Measurements from ENCODE around the gene SLC25A26.

The SLC25A26 gene

DNA sequence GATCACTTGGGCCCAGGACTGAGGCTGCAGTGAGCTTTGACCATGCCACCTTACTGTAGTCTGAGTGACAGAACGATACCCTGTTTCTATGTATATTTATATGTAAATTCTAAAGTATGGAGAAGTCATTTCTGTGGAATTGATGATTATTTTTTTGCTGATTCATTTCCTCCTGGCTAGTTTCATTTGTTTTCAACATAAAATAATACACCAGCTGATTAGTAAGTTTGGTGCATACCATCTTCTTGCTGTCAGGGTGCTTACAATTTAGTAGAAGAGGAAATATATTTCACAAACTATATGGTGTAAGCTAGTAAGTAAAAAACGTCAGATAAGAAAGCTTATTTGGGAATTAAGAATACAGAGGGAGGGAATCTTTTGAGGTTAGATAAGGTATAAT is 36.0 kb downstream of the SLC25A26 start:
- Histone ChIP-seq H3K9me3 (ENCODE audit: insufficient read depth, low read length) (no peaks in the 10 kb centered on the region), H3K36me3 (ENCODE audit: insufficient read depth, insufficient read length, low read length) (no peaks in the 10 kb centered on the region), H3K27me3 (ENCODE audit: insufficient read depth, insufficient read length) (no peaks in the 10 kb centered on the region), H3K4me3 (ENCODE audit: insufficient read length, low read depth) (no peak overlapping the region), H3K4me1 (ENCODE audit: insufficient read depth, insufficient read length) (no peaks in the 10 kb centered on the region), H3K9ac (ENCODE audit: insufficient read length, low read depth) (no peak overlapping the region)
- DNase-seq (ENCODE audit: low read depth, low spot score), result no peak
- TF ChIP-seq YY1 (IDR thresholded peaks at IDR 0.05; ENCODE audit: insufficient read depth, insufficient read length) (no peak), ZNF274 (IDR thresholded peaks at IDR 0.05; ENCODE audit: low read depth, low read length) (no peak), SUZ12 (IDR thresholded peaks at IDR 0.05; ENCODE audit: extremely low read depth, insufficient read depth, insufficient read length) (no peak)

GRCh38 chr3:66259566-66260255 is 38.9 kb downstream of the SLC25A26 start:
- no peaks in the 10 kb centered on the region for H3K9me3 ChIP-seq (ENCODE audit: insufficient read depth, low read length)
- peaks cover 2% of the 10 kb centered on the region for H3K36me3 ChIP-seq (ENCODE audit: insufficient read depth, insufficient read length, low read length)
- H3K27me3 ChIP-seq (ENCODE audit: insufficient read depth, insufficient read length), result no peaks in the 10 kb centered on the region
- no peak overlapping the region for H3K9ac ChIP-seq (ENCODE audit: insufficient read length, low read depth)
- H3K4me3 ChIP-seq (ENCODE audit: insufficient read length, low read depth), result no peak overlapping the region
- no peak for DNase-seq (ENCODE audit: low read depth, low spot score)
- TF ChIP-seq YY1 (IDR thresholded peaks at IDR 0.05; ENCODE audit: insufficient read depth, insufficient read length) (no peak), SUZ12 (IDR thresholded peaks at IDR 0.05; ENCODE audit: extremely low read depth, insufficient read depth, insufficient read length) (no peak)
- H3K4me1 ChIP-seq (ENCODE audit: insufficient read depth, insufficient read length), result no peaks in the 10 kb centered on the region

DNA sequence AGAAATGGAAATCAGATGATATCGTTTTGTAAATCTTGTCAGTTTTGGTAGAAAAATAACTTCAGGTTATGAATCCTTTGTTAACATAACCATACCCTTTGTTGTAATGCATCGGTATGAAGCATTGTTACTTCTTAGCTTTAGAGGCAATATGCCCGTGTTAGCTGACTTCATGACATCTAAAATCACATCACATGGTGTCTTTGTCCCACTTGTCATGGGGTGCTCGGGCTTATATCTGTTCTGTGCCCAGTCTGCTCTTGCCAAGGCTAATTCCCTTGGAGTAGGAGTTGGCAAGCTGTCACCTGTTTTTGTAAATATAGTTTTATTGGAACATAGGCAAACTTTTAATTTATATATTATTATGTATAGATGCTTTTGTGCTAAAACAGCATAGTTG is 39.6 kb downstream of the SLC25A26 start:
- TF ChIP-seq YY1 (IDR thresholded peaks at IDR 0.05; ENCODE audit: insufficient read depth, insufficient read length) (no peak), SUZ12 (IDR thresholded peaks at IDR 0.05; ENCODE audit: extremely low read depth, insufficient read depth, insufficient read length) (no peak), ZNF274 (IDR thresholded peaks at IDR 0.05; ENCODE audit: low read depth, low read length) (no peak)
- H3K9ac ChIP-seq (ENCODE audit: insufficient read length, low read depth), result no peak overlapping the region
- no peak for DNase-seq (ENCODE audit: low read depth, low spot score)
- H3K36me3 ChIP-seq (ENCODE audit: insufficient read depth, insufficient read length, low read length), result peaks cover 2% of the 10 kb centered on the region
- H3K4me3 ChIP-seq (ENCODE audit: insufficient read length, low read depth), result no peak overlapping the region
- no peaks in the 10 kb centered on the region for H3K4me1 ChIP-seq (ENCODE audit: insufficient read depth, insufficient read length)
- no peaks in the 10 kb centered on the region for H3K9me3 ChIP-seq (ENCODE audit: insufficient read depth, low read length)
- H3K27me3 ChIP-seq (ENCODE audit: insufficient read depth, insufficient read length), result no peaks in the 10 kb centered on the region

- Histone ChIP-seq H3K4me3 (ENCODE audit: insufficient read length, low read depth) (no peak overlapping the region), H3K9me3 (ENCODE audit: insufficient read depth, low read length) (no peaks in the 10 kb centered on the region), H3K27me3 (ENCODE audit: insufficient read depth, insufficient read length) (no peaks in the 10 kb centered on the region), H3K4me1 (ENCODE audit: insufficient read depth, insufficient read length) (no peaks in the 10 kb centered on the region), H3K9ac (ENCODE audit: insufficient read length, low read depth) (no peak overlapping the region), H3K36me3 (ENCODE audit: insufficient read depth, insufficient read length, low read length) (peaks cover 2% of the 10 kb centered on the region)
- no peak for TF ChIP-seq SUZ12 (IDR thresholded peaks at IDR 0.05; ENCODE audit: extremely low read depth, insufficient read depth, insufficient read length)
- TF ChIP-seq YY1 (IDR thresholded peaks at IDR 0.05; ENCODE audit: insufficient read depth, insufficient read length), result no peak
- no peak for TF ChIP-seq ZNF274 (IDR thresholded peaks at IDR 0.05; ENCODE audit: low read depth, low read length)
- DNase-seq (ENCODE audit: low read depth, low spot score), result no peak
These were observed 40.6 kb downstream of the SLC25A26 start for GRCh38 chr3:66261355-66261754.

DNA sequence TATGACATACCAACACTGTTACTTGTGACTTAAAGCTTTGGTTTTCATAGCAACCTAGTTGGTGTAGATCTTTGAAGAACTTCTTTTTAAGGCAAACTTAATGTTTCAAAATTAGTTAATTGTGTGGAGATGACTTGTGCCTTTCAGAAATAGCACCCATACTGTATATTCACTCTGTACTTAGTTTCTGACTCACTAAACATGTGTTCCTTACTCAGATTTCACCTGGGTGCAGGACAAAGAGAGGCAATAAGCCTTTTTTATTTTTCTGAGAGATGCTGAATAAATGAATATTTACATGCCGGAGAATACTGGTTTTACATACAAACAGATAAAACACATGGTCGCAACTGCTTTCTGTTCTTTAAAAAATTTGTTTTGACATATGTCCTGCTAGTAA is 44.8 kb downstream of the SLC25A26 start:
- H3K27me3 ChIP-seq (ENCODE audit: insufficient read depth, insufficient read length), result no peaks in the 10 kb centered on the region
- no peak for TF ChIP-seq SUZ12 (IDR thresholded peaks at IDR 0.05; ENCODE audit: extremely low read depth, insufficient read depth, insufficient read length)
- TF ChIP-seq YY1 (IDR thresholded peaks at IDR 0.05; ENCODE audit: insufficient read depth, insufficient read length), result no peak
- TF ChIP-seq ZNF274 (IDR thresholded peaks at IDR 0.05; ENCODE audit: low read depth, low read length), result no peak
- peaks cover 2% of the 10 kb centered on the region for H3K36me3 ChIP-seq (ENCODE audit: insufficient read depth, insufficient read length, low read length)
- no peaks in the 10 kb centered on the region for H3K4me1 ChIP-seq (ENCODE audit: insufficient read depth, insufficient read length)
- H3K9ac ChIP-seq (ENCODE audit: insufficient read length, low read depth), result no peak overlapping the region
- DNase-seq (ENCODE audit: low read depth, low spot score), result no peak
- H3K4me3 ChIP-seq (ENCODE audit: insufficient read length, low read depth), result no peak overlapping the region
- no peaks in the 10 kb centered on the region for H3K9me3 ChIP-seq (ENCODE audit: insufficient read depth, low read length)

DNA sequence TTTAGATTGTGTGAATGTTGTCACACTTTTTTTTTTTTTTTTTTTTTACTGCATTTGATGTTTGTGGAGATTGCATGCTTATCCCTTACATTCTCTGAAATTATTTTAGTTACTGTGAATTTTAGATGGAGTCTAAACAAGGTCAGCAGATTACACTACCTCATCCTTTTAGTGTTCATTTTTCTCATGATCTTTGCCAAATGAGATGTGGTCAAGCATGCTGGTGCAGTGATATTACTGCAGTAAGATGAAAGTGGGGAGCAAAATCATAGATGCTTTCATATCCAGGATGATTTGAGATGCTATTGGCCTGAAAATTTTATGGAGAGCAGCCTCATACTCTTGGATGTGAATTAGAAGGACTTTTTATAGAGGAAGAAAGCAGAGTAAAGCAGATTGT is 45.8 kb downstream of the SLC25A26 start:
- no peaks in the 10 kb centered on the region for H3K4me1 ChIP-seq (ENCODE audit: insufficient read depth, insufficient read length)
- no peak for DNase-seq (ENCODE audit: low read depth, low spot score)
- no peak overlapping the region for H3K4me3 ChIP-seq (ENCODE audit: insufficient read length, low read depth)
- H3K9ac ChIP-seq (ENCODE audit: insufficient read length, low read depth), result no peak overlapping the region
- no peaks in the 10 kb centered on the region for H3K9me3 ChIP-seq (ENCODE audit: insufficient read depth, low read length)
- peaks cover 2% of the 10 kb centered on the region for H3K36me3 ChIP-seq (ENCODE audit: insufficient read depth, insufficient read length, low read length)
- no peaks in the 10 kb centered on the region for H3K27me3 ChIP-seq (ENCODE audit: insufficient read depth, insufficient read length)
- no peak for TF ChIP-seq ZNF274 (IDR thresholded peaks at IDR 0.05; ENCODE audit: low read depth, low read length)
- TF ChIP-seq SUZ12 (IDR thresholded peaks at IDR 0.05; ENCODE audit: extremely low read depth, insufficient read depth, insufficient read length), result no peak
- no peak for TF ChIP-seq YY1 (IDR thresholded peaks at IDR 0.05; ENCODE audit: insufficient read depth, insufficient read length)

GRCh38 chr3:66267031-66267430 is 46.2 kb downstream of the SLC25A26 start:
- Histone ChIP-seq H3K4me1 (ENCODE audit: insufficient read depth, insufficient read length) (no peaks in the 10 kb centered on the region), H3K36me3 (ENCODE audit: insufficient read depth, insufficient read length, low read length) (peaks cover 2% of the 10 kb centered on the region), H3K9ac (ENCODE audit: insufficient read length, low read depth) (no peak overlapping the region), H3K4me3 (ENCODE audit: insufficient read length, low read depth) (no peak overlapping the region), H3K27me3 (ENCODE audit: insufficient read depth, insufficient read length) (no peaks in the 10 kb centered on the region), H3K9me3 (ENCODE audit: insufficient read depth, low read length) (no peaks in the 10 kb centered on the region)
- TF ChIP-seq YY1 (IDR thresholded peaks at IDR 0.05; ENCODE audit: insufficient read depth, insufficient read length) (no peak), SUZ12 (IDR thresholded peaks at IDR 0.05; ENCODE audit: extremely low read depth, insufficient read depth, insufficient read length) (no peak), ZNF274 (IDR thresholded peaks at IDR 0.05; ENCODE audit: low read depth, low read length) (no peak)
- no peak for DNase-seq (ENCODE audit: low read depth, low spot score)
